K562 (cell line): Measurements from ENCODE around the gene LIPH. TPM values are rescaled to one million over a fixed set of nuclear protein-coding genes. Genes with fewer than 3 reads are reported as not detected.

ENCODE experiments used
- CBX2 ChIP-seq: fragments of 200-600 bp; sonication (generic); IDR thresholded peaks from one replicate; pipeline ENCODE4 v1.6.1; 2012; ENCODE audit warnings: mild to moderate bottlenecking, low read length, inconsistent platforms; ENCODE audit not compliant: insufficient read depth, poor library complexity, severe bottlenecking
- DNMT1 ChIP-seq: fragments of 450-650 bp; IDR thresholded peaks from 2 replicates; pipeline ENCODE4 v1.6.1; 2016; ENCODE audit warnings: antibody characterized with exemption, mild to moderate bottlenecking
- FOXK2 ChIP-seq, 2 experiments: fragments of 450-650 bp; IDR thresholded peaks in 1 of 2; conservative IDR thresholded peaks in 1 of 2; 2 replicates each; pipeline ENCODE4 v1.6.1; 2016; ENCODE audit warnings: low read depth in 2 of 2, mild to moderate bottlenecking in 1 of 2
- HMGN3 ChIP-seq: IDR thresholded peaks from 2 replicates; pipeline ENCODE4 v1.6.1; 2011; ENCODE audit warnings: borderline replicate concordance, low read depth, mild to moderate bottlenecking, mixed read lengths, low read length; ENCODE audit not compliant: insufficient read length; ENCODE audit errors: extremely low read depth
- KLF10 ChIP-seq: fragments of 250-450 bp; sonication (Bioruptor Pico); IDR thresholded peaks from 2 replicates; pipeline ENCODE4 v1.6.1; 2021; ENCODE audit warnings: matching md5 sums
- SMARCC2 ChIP-seq: fragments of 450-650 bp; IDR thresholded peaks from 2 replicates; pipeline ENCODE4 v1.6.1; 2017; ENCODE audit warnings: antibody characterized with exemption, moderate library complexity, mild to moderate bottlenecking, low read depth
- TAF9B ChIP-seq: fragments of 450-650 bp; IDR thresholded peaks from 2 replicates; pipeline ENCODE4 v1.6.1; 2018; ENCODE audit warnings: mild to moderate bottlenecking; ENCODE audit not compliant: partially characterized antibody
- TCF15 ChIP-seq: fragments of 250-450 bp; sonication (Bioruptor Pico); IDR thresholded peaks from 2 replicates; pipeline ENCODE4 v1.8.0; 2022; ENCODE audit warnings: moderate library complexity, mild to moderate bottlenecking, inconsistent platforms
- TFAP4 ChIP-seq: sonication (generic); formaldehyde crosslinking; IDR thresholded peaks from 2 replicates; pipeline ENCODE4 v1.8.0; 2022; ENCODE audit warnings: missing genetic modification reagents, mild to moderate bottlenecking, moderate library complexity, borderline replicate concordance
- ZKSCAN1 ChIP-seq: fragments of 150-350 bp; IDR thresholded peaks from 2 replicates; pipeline ENCODE4 v1.6.1; 2016; ENCODE audit warnings: low read depth, low read length
- ZNF217 ChIP-seq: sonication (generic); formaldehyde crosslinking; IDR thresholded peaks from 2 replicates; pipeline ENCODE4 v1.8.0; 2022; ENCODE audit warnings: mild to moderate bottlenecking, missing genetic modification reagents
- ZNF318 ChIP-seq, 2 experiments: fragments of 450-650 bp; IDR thresholded peaks; 2 replicates each; pipeline ENCODE4 v1.6.1; 2016; ENCODE audit warnings: mild to moderate bottlenecking in 2 of 2, borderline replicate concordance in 1 of 2, low read depth in 1 of 2, moderate library complexity in 1 of 2
- ZNF398 ChIP-seq: fragments of 250-450 bp; sonication (Bioruptor Pico); IDR thresholded peaks from 2 replicates; pipeline ENCODE4 v1.8.0; 2021; ENCODE audit warnings: moderate library complexity, mild to moderate bottlenecking, inconsistent platforms
- ZNF584 ChIP-seq: fragments of 200-800 bp; sonication (Bioruptor generic); IDR thresholded peaks from 2 replicates; pipeline ENCODE4 v1.6.1; 2016; ENCODE audit warnings: low read depth, mild to moderate bottlenecking, missing genetic modification characterization, missing compliant biosample characterization
- polyA plus RNA-seq, 8 experiments: library from polyadenylated mRNA; depleted of rRNA in 4 of 8; stranded (reverse) in 5 of 8; unstranded in 3 of 8; fragments of >200 nt; fragmentation: Nextera tagmentation in 2 of 8; fragmentation: Illumina TruSeq in 1 of 8; extraction: Ambion mirVana in 2 of 8; extraction: Trizol in 1 of 8; gene quantifications; 2 replicates each; pipeline versions ENCODE4 v1.2.1 to v1.2.3, GENCODE V29; 2011 to 2014; ENCODE audit warnings: inconsistent platforms in 1 of 8, missing spikeins in 1 of 8
- total RNA-seq, 7 experiments: library from RNA; depleted of rRNA in 6 of 7; stranded (reverse); fragments of >200 nt in 6 of 7; fragmentation: Illumina TruSeq in 2 of 7; extraction: Trizol in 2 of 7; gene quantifications; 2 replicates each; pipeline versions ENCODE4 v1.2.1 to v1.2.3, GENCODE V29; 2011 to 2021; ENCODE audit warnings: low replicate concordance in 1 of 7

LIPH gene
- total and polyA plus RNA-seq, 9 of the 15 experiments (the other 6 are each of a cell fraction or from before 2014, with no cell fraction given): 0.73 to 1.8 (median 1.3) TPM

- TF ChIP-seq ZNF217 (CRISPR knock-in tag): no peak
- TF ChIP-seq ZNF318 (IDR thresholded peaks at IDR 0.05; ENCODE audit: borderline replicate concordance in 1 of 2, low read depth in 1 of 2): no peak
- TF ChIP-seq TAF9B: peak; percentile 94
- TF ChIP-seq DNMT1: no peak
- no peak for TF ChIP-seq CBX2
- no peak for TF ChIP-seq TCF15 (CRISPR knock-in tag)
- TF ChIP-seq KLF10: no peak
- peak; percentile 70; the same call in 1 of the 2 replicates for TF ChIP-seq ZKSCAN1
- TF ChIP-seq ZNF398 (CRISPR knock-in tag): no peak
- TF ChIP-seq HMGN3: peak; percentile 98
- peak in 1 of 2 experiments; percentile 67; a peak in 1 of 4 replicates for TF ChIP-seq FOXK2 (conservative IDR thresholded peaks at IDR 0.05 in 1 of 2, IDR thresholded peaks at IDR 0.05 in 1 of 2; ENCODE audit: low read depth in 2 of 2)
- TF ChIP-seq SMARCC2: no peak
- TF ChIP-seq ZNF584: peak; percentile 83; the same call in 1 of the 2 replicates
- peak; percentile 79; the same call in 1 of the 2 replicates for TF ChIP-seq TFAP4 (CRISPR knock-in tag)
These were observed 53.6 kb downstream of the LIPH start, which contains the start of gene TMEM41A (continued) for GRCh38 chr3:185498503-185499396.
